IPS-20b (cell line): ENCODE results near the gene PDXDC1.
"Not testable (repeated sequence)": the region's sequence is repeated elsewhere in the genome, so short reads cannot be mapped to it uniquely, and the experiment has no call there.

Experiments used
- H3K27ac ChIP-seq: one replicate; pipeline ENCODE4 v1.5.1; 2013; ENCODE audit warnings: low read length
- H3K27me3 ChIP-seq: 2 replicates; pipeline ENCODE4 v1.6.1; 2013; ENCODE audit warnings: mild to moderate bottlenecking, low read length, inconsistent platforms; ENCODE audit not compliant: insufficient read depth
- H3K36me3 ChIP-seq: 2 replicates; pipeline ENCODE4 v1.6.1; 2013; ENCODE audit warnings: low read depth, mild to moderate bottlenecking, inconsistent platforms, low read length, moderate library complexity; ENCODE audit not compliant: insufficient read depth
- H3K4me1 ChIP-seq: 2 replicates; pipeline ENCODE4 v1.6.1; 2013; ENCODE audit warnings: mild to moderate bottlenecking, control low read depth, inconsistent platforms, low read length, moderate library complexity; ENCODE audit not compliant: insufficient read depth
- H3K4me3 ChIP-seq: 2 replicates; pipeline ENCODE4 v1.5.1; 2013; ENCODE audit warnings: mild to moderate bottlenecking, low read length, inconsistent platforms
- H3K9ac ChIP-seq: 2 replicates; pipeline ENCODE4 v1.6.1; 2013; ENCODE audit warnings: low read depth, mild to moderate bottlenecking, inconsistent platforms, low read length, moderate library complexity
- H3K9me3 ChIP-seq: 2 replicates; pipeline ENCODE4 v1.6.1; 2013; ENCODE audit warnings: mild to moderate bottlenecking, low read depth, low read length, inconsistent platforms; ENCODE audit not compliant: insufficient read depth

The PDXDC1 gene

DNA sequence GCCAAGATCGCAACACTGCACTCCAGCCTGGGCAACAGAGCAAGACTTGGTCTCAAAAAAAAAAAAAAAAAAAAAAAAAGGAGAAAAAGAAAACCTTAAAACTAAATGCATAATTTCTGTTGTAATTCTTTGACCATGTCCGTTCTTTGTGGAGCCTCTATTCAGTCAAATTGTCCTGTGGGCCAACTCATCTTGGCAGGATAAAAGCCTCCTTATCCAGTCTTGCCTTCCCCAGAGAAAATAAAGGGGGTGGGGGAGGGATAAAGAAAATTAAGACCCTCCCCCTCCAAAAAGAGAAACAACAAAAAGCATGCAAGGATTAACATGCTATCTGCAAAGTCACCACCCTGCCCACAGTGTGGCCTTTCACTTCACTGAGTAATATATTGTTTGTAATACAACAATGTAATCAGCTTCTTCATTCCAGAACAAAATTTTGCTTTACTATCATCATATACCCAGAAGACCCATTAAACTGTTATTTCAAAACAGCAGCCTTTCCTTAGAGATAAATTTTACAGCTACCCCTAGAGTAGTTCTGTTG is 124.6 kb downstream of the PDXDC1 start:
- not testable (repeated sequence) for H3K27me3 ChIP-seq, H3K9me3 ChIP-seq, H3K27ac ChIP-seq, H3K36me3 ChIP-seq, H3K4me3 ChIP-seq, H3K4me1 ChIP-seq, H3K9ac ChIP-seq

DNA sequence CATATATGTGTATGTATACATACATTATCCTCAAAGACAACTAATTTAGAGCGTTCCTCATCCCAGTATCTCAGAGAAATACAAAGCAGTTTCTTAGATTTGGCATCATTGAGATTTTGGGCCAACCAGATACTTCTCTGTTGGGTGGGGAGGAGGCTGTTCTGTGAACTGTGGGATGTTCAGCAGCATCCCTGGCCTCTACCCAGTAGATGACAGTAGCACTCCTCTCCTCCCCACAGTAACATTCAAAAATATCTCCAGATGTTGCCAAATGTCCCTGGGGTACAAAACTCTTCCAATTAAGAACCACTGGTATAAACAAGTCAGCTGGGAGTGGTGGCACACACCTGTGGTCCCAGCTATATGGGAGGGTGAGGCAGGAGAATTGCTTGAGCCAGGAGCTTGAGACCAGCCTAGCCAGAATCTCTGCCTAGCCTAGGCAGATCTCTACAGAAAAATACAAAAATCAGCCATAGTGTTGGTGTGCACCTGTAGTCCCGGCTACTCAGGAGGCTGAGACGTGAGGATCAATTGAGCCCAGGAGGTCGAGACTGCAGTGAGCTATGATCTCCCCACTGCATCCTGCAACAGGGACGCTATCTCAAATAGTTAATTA is 125.7 kb downstream of the PDXDC1 start:
- H3K27me3 ChIP-seq, H3K4me1 ChIP-seq: not testable (repeated sequence)

DNA sequence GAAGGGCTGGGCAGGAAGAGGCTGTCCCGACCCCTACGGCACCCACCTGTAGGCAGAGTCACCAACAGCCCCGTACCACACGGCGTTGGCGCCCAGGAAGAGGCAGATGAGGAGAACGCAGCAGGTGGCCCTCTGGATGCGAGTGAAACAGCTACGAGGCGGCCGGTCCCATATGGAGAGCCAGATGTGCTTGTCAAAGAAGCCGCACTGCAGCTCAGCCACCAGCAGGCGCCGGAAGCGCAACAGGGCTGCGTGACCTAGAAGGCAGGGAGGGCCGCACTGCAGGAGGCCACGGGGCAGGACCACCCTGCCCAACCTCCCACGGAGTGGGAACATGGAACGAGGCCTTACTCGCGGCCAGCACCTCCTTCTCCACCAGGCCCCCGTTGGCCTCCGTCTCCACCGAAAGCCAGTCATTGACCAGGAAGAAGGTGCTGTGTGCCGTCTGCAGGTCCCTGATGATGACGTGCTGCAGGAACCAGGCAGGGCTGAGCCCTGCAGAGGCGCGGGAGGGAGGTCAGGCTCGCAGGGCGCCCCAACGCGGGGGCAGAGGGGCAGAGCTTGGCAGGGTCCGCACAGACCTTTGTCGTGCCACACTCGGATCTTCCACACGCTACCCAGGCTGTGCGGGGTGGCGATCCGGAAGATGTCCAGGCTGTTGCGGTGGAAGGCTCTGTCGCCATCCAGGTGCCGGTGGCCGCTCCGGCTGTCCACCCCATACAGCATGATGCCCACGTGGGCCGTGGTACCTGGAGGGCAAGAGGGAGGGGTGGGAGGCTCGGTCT is 153.0 kb downstream of the PDXDC1 start:
- H3K4me1 ChIP-seq, H3K27me3 ChIP-seq, H3K9me3 ChIP-seq, H3K36me3 ChIP-seq, H3K27ac ChIP-seq, H3K9ac ChIP-seq, H3K4me3 ChIP-seq: not testable (repeated sequence)

More for the DNA sequence above, 125.7 kb downstream of the PDXDC1 start:
- not testable (repeated sequence) for H3K4me3 ChIP-seq, H3K36me3 ChIP-seq, H3K9ac ChIP-seq, H3K9me3 ChIP-seq, H3K27ac ChIP-seq

DNA sequence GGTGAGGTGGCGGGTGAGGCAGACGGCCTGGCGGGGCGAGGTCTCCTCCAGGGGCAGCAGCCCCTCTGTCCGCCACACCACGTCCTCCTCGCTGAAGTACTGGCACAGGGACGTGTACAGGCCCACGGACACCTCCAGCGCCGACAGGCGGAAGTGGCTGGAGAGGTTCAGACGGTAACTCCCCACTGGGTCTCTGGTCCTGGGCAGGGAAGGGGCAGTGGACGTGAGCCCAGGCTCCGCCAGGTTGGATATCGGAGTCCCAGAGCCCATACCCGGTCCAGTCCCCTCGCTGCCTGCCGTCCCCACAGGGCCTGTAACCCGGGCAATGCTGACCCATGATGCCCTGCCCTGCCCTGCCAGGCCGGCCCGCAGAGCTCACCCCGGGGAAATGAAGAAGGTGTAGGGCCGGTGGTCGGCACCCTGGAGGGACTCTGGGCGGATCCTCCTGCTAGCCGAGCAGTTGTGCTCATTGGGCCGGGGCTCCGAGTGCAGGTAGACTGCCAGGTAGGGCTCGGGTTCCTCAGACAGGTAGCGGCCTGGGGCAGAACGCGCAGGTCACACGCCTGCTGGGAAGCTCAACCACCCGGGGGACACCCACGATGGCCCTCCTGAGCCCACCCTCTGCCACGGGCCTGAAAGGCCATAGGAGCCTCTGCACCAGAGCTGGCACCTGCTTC is 155.6 kb downstream of the PDXDC1 start:
- not testable (repeated sequence) for H3K4me1 ChIP-seq, H3K27ac ChIP-seq, H3K9me3 ChIP-seq, H3K27me3 ChIP-seq, H3K9ac ChIP-seq, H3K36me3 ChIP-seq, H3K4me3 ChIP-seq

DNA sequence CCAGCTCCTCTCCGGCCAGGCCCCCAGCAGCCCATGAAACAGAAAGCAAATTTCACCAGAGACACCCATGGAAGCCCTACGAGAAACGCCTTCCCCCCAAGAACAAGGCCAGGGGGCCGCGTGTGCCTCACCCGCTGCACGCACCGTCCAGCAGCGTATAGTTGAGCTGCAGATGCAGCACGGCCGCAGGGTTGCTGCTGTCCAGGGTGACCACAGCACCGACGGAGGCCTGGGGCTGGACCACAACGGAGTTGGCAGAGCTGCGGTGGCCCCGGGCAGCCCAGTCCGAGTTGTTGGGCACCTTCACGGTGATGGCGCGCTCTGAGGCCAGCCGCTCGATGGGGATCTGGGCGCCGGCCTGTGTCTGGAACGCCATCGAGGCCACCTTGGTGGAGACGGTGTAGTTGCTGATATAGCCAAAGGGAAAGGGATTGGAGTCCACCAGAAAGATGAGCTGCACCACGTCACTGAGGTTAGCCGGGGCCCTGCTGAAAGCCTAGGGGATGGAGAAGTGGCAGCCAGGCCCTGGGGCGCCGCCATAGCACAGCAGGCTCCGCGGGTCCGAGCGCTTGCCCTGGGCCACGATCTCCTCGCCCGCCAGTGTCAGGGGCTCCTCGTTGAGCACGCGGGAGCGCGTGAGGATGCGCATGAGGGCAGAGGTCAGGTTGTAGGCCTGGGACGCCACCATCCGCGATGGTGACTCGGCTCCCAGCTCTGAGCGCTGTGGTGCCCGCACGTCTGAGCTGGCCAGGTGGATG is 156.3 kb downstream of the PDXDC1 start:
- not testable (repeated sequence) for H3K27ac ChIP-seq, H3K27me3 ChIP-seq, H3K4me1 ChIP-seq, H3K4me3 ChIP-seq, H3K9me3 ChIP-seq, H3K9ac ChIP-seq, H3K36me3 ChIP-seq

DNA sequence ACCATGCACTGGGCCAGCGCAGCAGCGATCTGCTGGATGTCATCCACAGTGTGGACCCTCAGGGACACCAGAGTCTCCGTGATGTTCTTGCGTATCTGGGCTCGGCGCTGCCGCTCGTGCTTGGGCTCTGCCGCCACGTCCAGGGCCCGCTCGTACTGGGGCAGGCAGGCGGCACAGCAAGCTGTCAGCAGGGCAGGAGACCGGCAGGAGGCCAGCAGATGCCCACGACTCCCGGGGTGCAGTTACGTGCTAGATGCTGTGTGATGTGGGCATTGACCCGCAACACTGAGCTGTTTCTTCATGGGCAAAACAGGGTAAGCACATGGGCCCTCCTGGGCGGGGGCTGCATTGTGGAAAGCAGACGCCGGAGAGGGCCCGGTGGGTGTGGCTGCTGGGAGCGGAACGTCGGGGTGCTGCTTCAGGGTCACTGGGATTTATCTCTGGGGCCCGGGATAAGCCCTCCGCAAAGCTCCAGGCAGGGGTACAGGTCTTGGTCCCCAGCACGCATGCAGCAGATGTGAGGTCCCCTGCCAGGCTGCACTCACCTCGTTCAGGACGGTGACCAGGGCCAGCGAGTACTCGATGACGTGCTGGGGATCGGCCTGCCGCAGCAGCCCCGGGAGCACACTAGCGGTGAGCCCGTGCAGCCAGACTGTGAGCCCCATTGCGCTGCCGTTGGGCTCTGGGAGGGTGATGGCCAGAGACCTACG is 158.0 kb downstream of the PDXDC1 start:
- not testable (repeated sequence) for H3K4me3 ChIP-seq, H3K9me3 ChIP-seq, H3K27me3 ChIP-seq, H3K4me1 ChIP-seq, H3K9ac ChIP-seq, H3K36me3 ChIP-seq, H3K27ac ChIP-seq

DNA sequence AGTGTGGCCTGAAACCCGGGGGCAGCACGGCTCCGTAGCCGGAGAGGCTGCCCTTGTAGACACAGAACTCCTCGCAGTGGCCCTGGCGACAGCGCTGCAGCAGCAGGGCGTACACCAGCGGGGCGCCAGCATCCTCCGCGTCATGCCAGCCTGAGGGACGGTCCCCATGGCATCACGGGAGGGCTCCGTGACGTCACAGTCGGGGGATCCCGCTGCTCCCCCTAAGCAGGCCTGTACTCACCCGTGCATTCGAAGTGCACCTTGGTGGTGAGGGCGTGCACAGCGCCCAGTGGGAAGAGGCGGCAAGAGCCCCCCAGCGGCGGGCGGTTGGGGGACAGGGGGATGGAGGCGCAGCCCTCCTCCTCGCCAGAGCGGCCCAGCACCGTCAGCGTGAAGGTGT is 158.7 kb downstream of the PDXDC1 start:
- H3K4me1 ChIP-seq, H3K27me3 ChIP-seq, H3K27ac ChIP-seq, H3K36me3 ChIP-seq, H3K9me3 ChIP-seq, H3K9ac ChIP-seq, H3K4me3 ChIP-seq: not testable (repeated sequence)

DNA sequence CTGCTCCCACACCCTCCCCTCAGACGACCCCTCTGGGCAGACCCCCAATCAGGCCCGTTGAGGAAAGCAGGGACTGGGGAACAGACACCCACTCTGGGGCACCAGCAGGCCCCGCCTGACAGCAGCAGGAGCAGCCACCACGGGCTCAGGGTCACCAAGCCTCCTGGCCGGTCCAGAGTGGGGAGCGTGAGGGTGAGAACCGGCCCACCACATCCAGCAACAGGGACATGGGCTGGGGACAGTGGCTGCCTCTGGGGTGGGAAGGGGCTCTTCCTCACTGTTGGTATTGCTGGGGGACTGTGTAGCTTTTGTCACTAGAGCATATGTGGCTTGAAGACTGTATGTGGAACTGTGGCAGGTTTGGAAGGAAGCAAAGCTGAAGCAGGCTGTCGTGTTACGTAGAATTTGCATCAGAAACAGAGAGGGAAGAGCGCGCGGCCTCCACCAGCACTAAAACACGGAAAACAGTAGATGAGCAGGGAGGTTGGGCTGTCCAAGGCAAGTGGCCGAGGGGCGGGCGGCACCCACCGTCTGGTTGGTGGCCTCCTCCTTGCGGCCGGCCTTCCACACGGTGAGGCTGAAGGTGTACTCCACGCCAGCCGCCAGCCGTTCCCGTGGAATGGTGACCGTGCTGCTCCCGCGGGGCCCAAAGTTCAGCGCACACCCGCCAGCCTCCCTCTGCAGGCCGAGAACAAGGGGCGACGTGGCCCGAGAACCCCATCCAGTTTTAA is 160.1 kb downstream of the PDXDC1 start:
- not testable (repeated sequence) for H3K27me3 ChIP-seq

DNA sequence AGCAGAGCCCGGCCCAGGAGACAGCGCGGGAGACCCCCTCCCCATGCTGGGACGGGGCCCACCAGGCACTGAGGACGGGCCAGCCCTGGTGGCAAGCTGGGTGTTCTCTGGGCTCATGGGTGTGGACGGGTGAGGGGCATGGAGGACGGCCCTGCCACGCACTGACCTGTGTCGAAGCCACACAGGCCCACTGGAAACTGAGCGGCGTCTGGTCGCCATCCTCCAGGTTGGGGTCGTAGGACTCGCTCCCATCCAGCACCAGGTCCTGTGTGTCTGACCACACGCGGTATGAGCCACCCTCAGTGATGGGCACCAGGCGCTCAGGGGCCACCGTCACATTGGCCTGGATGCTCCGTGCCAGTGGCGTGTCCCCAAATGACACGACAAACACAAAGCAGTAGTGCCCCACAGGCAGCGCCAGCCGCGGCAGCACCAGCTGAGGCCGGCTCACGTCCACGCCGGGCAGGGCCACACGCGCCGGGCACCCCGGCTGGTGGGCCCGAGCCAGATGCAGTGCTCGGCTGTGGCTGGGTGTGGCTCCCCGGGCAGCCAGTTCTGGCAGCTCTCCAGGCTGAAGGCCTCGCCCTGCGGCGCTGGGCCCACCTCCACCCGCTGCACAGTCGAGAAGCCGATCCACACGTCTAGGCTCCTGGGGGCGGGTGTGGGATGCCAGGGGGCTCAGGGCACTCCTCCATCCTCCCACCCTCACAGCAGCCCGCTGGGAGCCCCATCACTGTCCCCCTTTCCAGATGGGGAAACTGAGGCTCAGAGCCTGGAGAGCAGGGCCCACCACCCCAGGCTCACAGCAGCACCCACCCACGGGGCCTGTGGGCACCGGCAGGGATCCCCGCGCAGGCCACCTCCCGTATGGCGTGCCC is 160.9 kb downstream of the PDXDC1 start:
- not testable (repeated sequence) for H3K9me3 ChIP-seq, H3K4me1 ChIP-seq, H3K27me3 ChIP-seq, H3K27ac ChIP-seq, H3K36me3 ChIP-seq, H3K9ac ChIP-seq, H3K4me3 ChIP-seq

More for the DNA sequence above, 160.1 kb downstream of the PDXDC1 start:
- H3K4me1 ChIP-seq, H3K9me3 ChIP-seq, H3K4me3 ChIP-seq, H3K36me3 ChIP-seq, H3K27ac ChIP-seq, H3K9ac ChIP-seq: not testable (repeated sequence)

DNA sequence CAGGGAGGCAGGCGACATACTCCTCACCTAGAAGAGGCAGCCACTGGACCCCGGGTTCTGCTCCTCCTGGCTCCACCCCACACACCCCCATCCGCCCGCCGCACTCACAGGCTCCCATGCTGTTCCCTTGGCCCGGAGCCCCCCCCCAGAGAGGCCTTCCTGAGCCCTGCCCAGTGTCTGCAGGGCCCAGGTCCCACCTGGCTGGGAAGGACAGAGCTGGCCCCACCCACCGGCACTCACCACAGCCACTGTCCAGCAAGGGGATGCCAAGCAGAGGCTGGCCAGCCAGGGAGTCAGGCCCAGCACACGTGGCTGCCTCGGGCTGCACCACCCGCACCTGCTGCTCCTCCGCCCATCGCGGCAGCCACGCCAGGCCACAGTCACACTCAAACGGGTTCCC is 162.7 kb downstream of the PDXDC1 start:
- H3K4me3 ChIP-seq, H3K4me1 ChIP-seq, H3K9ac ChIP-seq, H3K27ac ChIP-seq, H3K9me3 ChIP-seq, H3K27me3 ChIP-seq, H3K36me3 ChIP-seq: not testable (repeated sequence)
